Measurements from ENCODE around the gene PFKL.
"Not testable (repeated sequence)": the region's sequence is repeated elsewhere in the genome, so short reads cannot be mapped to it uniquely, and the experiment has no call there.

GRCh38 chr21:44302573-44303401 lies 2.9 kb downstream of the PFKL start:
- not testable (repeated sequence) for TF ChIP-seq CTCF, POLR2A (IDR thresholded peaks at IDR 0.05)
